PC-9 (cell line): ENCODE results near the gene TMUB1.

Experiments
- CTCF ChIP-seq: fragments of 200-600 bp; sonication (generic); conservative IDR thresholded peaks from 2 replicates; pipeline ENCODE4 v1.6.1; 2017; ENCODE audit warnings: mixed run types, antibody characterized with exemption, mild to moderate bottlenecking, moderate library complexity
- EZH2 ChIP-seq: fragments of 200-600 bp; sonication (generic); IDR thresholded peaks from 2 replicates; pipeline ENCODE4 v1.8.0; 2017; ENCODE audit warnings: antibody characterized with exemption, low read depth

- TF ChIP-seq CTCF (no peak), EZH2 (no peak)
Measured at GRCh38 chr7:151083071-151083823, at the start of gene TMUB1.
